ENCODE results near the gene TIMM8A.

- TF ChIP-seq POLR2A (IDR thresholded peaks at IDR 0.05) (no peak), CTCF (IDR thresholded peaks at IDR 0.05) (no peak)
These were observed 47.2 kb upstream of the TIMM8A start for GRCh38 chrX:101395789-101396188.
